GM23248 (cell line): ENCODE data around the gene RAD51B. TPM values are rescaled to one million over a fixed set of nuclear protein-coding genes. Genes with fewer than 3 reads are reported as not detected.
A peak's percentile ranks its signal among the peaks of the same experiment; 100 is the strongest.

ENCODE experiments used
- DNase-seq: peaks from one replicate; pipeline ENCODE4 v3.0.0-alpha.2; 2015
- H2AFZ ChIP-seq: fragments of 200-600 bp; sonication (generic); 2 replicates; pipeline ENCODE4 v1.6.1; 2016; ENCODE audit warnings: antibody characterized with exemption
- H3F3A ChIP-seq: fragments of 200-600 bp; sonication (generic); 2 replicates; pipeline ENCODE4 v1.6.1; 2016; ENCODE audit warnings: mild to moderate bottlenecking, antibody characterized with exemption, mixed run types; ENCODE audit not compliant: insufficient read depth
- H3K27ac ChIP-seq: fragments of 200-600 bp; sonication (generic); 2 replicates; pipeline ENCODE4 v1.5.1; 2016; ENCODE audit warnings: mild to moderate bottlenecking
- H3K27me3 ChIP-seq: fragments of 200-600 bp; sonication (generic); replicated peaks from 2 replicates; pipeline ENCODE4 v1.6.1; 2016; ENCODE audit warnings: mild to moderate bottlenecking; ENCODE audit not compliant: insufficient read depth
- H3K36me3 ChIP-seq: fragments of 200-600 bp; sonication (generic); 2 replicates; pipeline ENCODE4 v1.6.1; 2016; ENCODE audit warnings: low read depth, mild to moderate bottlenecking
- H3K4me1 ChIP-seq: fragments of 200-600 bp; sonication (generic); 2 replicates; pipeline ENCODE4 v1.6.1; 2016; ENCODE audit warnings: mild to moderate bottlenecking; ENCODE audit not compliant: insufficient read depth
- H3K4me2 ChIP-seq: fragments of 200-600 bp; sonication (generic); one replicate; pipeline ENCODE4 v1.6.1; 2016; ENCODE audit warnings: mild to moderate bottlenecking; ENCODE audit not compliant: unreplicated experiment
- H3K4me3 ChIP-seq: fragments of 200-600 bp; sonication (generic); 2 replicates; pipeline ENCODE4 v1.5.1; 2016; ENCODE audit warnings: mild to moderate bottlenecking
- H3K79me2 ChIP-seq: fragments of 200-600 bp; sonication (generic); 2 replicates; pipeline ENCODE4 v1.6.1; 2016; ENCODE audit warnings: mild to moderate bottlenecking; ENCODE audit not compliant: insufficient read depth
- H3K9ac ChIP-seq: fragments of 200-600 bp; sonication (generic); 2 replicates; pipeline ENCODE4 v1.6.1; 2016; ENCODE audit warnings: mild to moderate bottlenecking
- H3K9me2 ChIP-seq: fragments of 200-600 bp; sonication (generic); 2 replicates; pipeline ENCODE4 v1.6.1; 2016; ENCODE audit warnings: mixed run types, mild to moderate bottlenecking, moderate library complexity; ENCODE audit not compliant: insufficient read depth
- H3K9me3 ChIP-seq: fragments of 200-600 bp; sonication (generic); one replicate; pipeline ENCODE4 v1.6.1; 2017; ENCODE audit warnings: low read depth
- H4K20me1 ChIP-seq: fragments of 200-600 bp; sonication (generic); 2 replicates; pipeline ENCODE4 v1.6.0; 2016; ENCODE audit not compliant: insufficient read depth
- EZH2 ChIP-seq: fragments of 200-600 bp; sonication (generic); IDR thresholded peaks from 2 replicates; pipeline ENCODE4 v1.6.1; 2018; ENCODE audit warnings: antibody characterized with exemption, mild to moderate bottlenecking; ENCODE audit not compliant: insufficient read depth, poor library complexity, severe bottlenecking
- EZH2phosphoT487 ChIP-seq: fragments of 200-600 bp; sonication (generic); IDR thresholded peaks from 2 replicates; pipeline ENCODE4 v1.6.1; 2018; ENCODE audit warnings: antibody characterized with exemption, moderate library complexity, mild to moderate bottlenecking, low read depth; ENCODE audit not compliant: insufficient read depth
- WGBS, 2 experiments: methylation state at CpG; one replicate each; pipeline ENCODE4 v1.1.6; 2015 to 2017; ENCODE audit warnings: low lambda C conversion rate in 2 of 2, low coverage in 1 of 2; ENCODE audit errors: missing lambda C conversion rate in 2 of 2; 5-methylcytosine and 5-hydroxymethylcytosine counted together
- in situ Hi-C: fragments of 300-500 bp; cut with MboI; formaldehyde crosslinking; loops from 2 replicates; pipeline ENCODE4 v1.15.0; 2020
- polyA plus RNA-seq: library from polyadenylated mRNA; unstranded; fragments of >200 nt; fragmentation: Nextera tagmentation; extraction: Ambion mirVana; gene quantifications from 2 replicates; pipeline ENCODE4 v1.2.1, GENCODE V29; 2016
- total RNA-seq: library from RNA; depleted of rRNA; stranded (reverse); fragments of >200 nt; shearing (Covaris generic); gene quantifications from 2 replicates; pipeline ENCODE4 v1.2.3, GENCODE V29; 2014

The RAD51B gene
- total and polyA plus RNA-seq, 2 experiments from 2014 or later, result 4.0 to 8.8 TPM

DNA sequence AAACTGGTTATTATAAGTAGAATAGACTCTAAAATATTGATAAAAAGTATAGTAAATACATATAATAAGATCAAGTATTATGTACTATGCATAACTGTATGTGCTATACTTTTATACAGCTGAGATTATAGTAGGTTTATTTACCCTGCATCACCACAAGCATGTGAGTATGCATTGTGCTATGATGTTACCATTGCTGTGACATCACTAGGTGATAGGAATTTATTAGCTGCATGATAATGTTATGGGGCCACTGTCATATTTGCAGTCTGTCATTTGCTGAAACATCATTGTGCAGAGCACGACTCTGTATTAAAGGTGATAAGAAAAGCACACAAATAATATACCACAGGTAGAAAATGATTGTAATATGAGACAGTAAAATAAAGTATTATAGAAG, 587.7 kb downstream of the RAD51B start:
- H3K4me2 ChIP-seq, result no peak overlapping the region
- no peak overlapping the region for H3K9ac ChIP-seq
- H3F3A ChIP-seq, result peaks cover 48% of the 10 kb centered on the region
- H3K4me1 ChIP-seq, result peaks cover 55% of the 10 kb centered on the region
- no peak overlapping the region for H3K4me3 ChIP-seq
- H4K20me1 ChIP-seq, result no peaks in the 10 kb centered on the region
- no peak overlapping the region for H2AFZ ChIP-seq
- H3K9me3 ChIP-seq, result no peaks in the 10 kb centered on the region
- in situ Hi-C loops, result no loop called here
- TF ChIP-seq EZH2phosphoT487, result no peak
- no peak for TF ChIP-seq EZH2
- WGBS, 2 experiments, result 88 to 97% methylated on average over 1 of the region's 1 CpG
- no peaks in the 10 kb centered on the region for H3K9me2 ChIP-seq
- H3K27me3 ChIP-seq, result no peaks in the 10 kb centered on the region
- DNase-seq, result no peak
- H3K36me3 ChIP-seq, result no peaks in the 10 kb centered on the region
- H3K79me2 ChIP-seq, result no peaks in the 10 kb centered on the region
- H3K27ac ChIP-seq, result no peak overlapping the region

- peaks cover 56% of the 10 kb centered on the region for H3K4me1 ChIP-seq
- no peak overlapping the region for H3K4me3 ChIP-seq
- H3K27ac ChIP-seq, result no peak overlapping the region
- no peaks in the 10 kb centered on the region for H4K20me1 ChIP-seq
- no peaks in the 10 kb centered on the region for H3K36me3 ChIP-seq
- H3K9me3 ChIP-seq, result no peaks in the 10 kb centered on the region
- 100% methylated on average over 1 of the region's 1 CpG for whole genome bisulfite sequencing, 2 experiments
- H3K79me2 ChIP-seq, result no peaks in the 10 kb centered on the region
- in situ Hi-C loops, result no loop called here
- H3F3A ChIP-seq, result peaks cover 43% of the 10 kb centered on the region
- H3K9me2 ChIP-seq, result no peaks in the 10 kb centered on the region
- H2AFZ ChIP-seq, result no peak overlapping the region
- H3K27me3 ChIP-seq, result no peaks in the 10 kb centered on the region
- H3K9ac ChIP-seq, result no peak overlapping the region
- no peak for DNase-seq
- TF ChIP-seq EZH2, result no peak
- TF ChIP-seq EZH2phosphoT487, result no peak
- no peak overlapping the region for H3K4me2 ChIP-seq
Measured at GRCh38 chr14:68407825-68408224, 588.2 kb downstream of the RAD51B start.

- in situ Hi-C loops, result no loop called here
- no peak for TF ChIP-seq EZH2phosphoT487
- TF ChIP-seq EZH2, result no peak
- H3K9me3 ChIP-seq, result no peaks in the 10 kb centered on the region
Measured at GRCh38 chr14:68408680-68409079, 589.1 kb downstream of the RAD51B start.

GRCh38 chr14:68409387-68409786, 589.8 kb downstream of the RAD51B start:
- H2AFZ ChIP-seq, result no peak overlapping the region
- no peak overlapping the region for H3K9ac ChIP-seq
- peaks cover 28% of the 10 kb centered on the region for H3F3A ChIP-seq
- no peaks in the 10 kb centered on the region for H3K9me2 ChIP-seq
- no peak for TF ChIP-seq EZH2
- TF ChIP-seq EZH2phosphoT487, result no peak
- no peak for DNase-seq
- no peaks in the 10 kb centered on the region for H3K9me3 ChIP-seq
- no peaks in the 10 kb centered on the region for H4K20me1 ChIP-seq
- H3K36me3 ChIP-seq, result no peaks in the 10 kb centered on the region
- no peaks in the 10 kb centered on the region for H3K79me2 ChIP-seq
- H3K27me3 ChIP-seq, result no peaks in the 10 kb centered on the region
- no peak overlapping the region for H3K4me3 ChIP-seq
- no peak overlapping the region for H3K27ac ChIP-seq
- peak overlapping the region; percentile 10 for H3K4me2 ChIP-seq
- peaks cover 44% of the 10 kb centered on the region for H3K4me1 ChIP-seq
- in situ Hi-C loops, result no loop called here

More at GRCh38 chr14:68408680-68409079, 589.1 kb downstream of the RAD51B start:
- Histone ChIP-seq H4K20me1 (no peaks in the 10 kb centered on the region), H3K27me3 (no peaks in the 10 kb centered on the region), H3F3A (peaks cover 34% of the 10 kb centered on the region), H3K4me1 (peaks cover 52% of the 10 kb centered on the region), H2AFZ (no peak overlapping the region), H3K9ac (no peak overlapping the region), H3K9me2 (no peaks in the 10 kb centered on the region), H3K27ac (no peak overlapping the region), H3K79me2 (no peaks in the 10 kb centered on the region), H3K36me3 (no peaks in the 10 kb centered on the region), H3K4me2 (peak overlapping the region; percentile 10), H3K4me3 (no peak overlapping the region)
- DNase-seq, result peak; percentile 61
- 92 to 98% methylated on average over 4 of the region's 4 CpGs for WGBS, 2 experiments
